Heart right ventricle (tissue), 16 donors: ENCODE measurements around the gene DPH2. TPM values are rescaled to one million over a fixed set of nuclear protein-coding genes. Genes with fewer than 3 reads are reported as not detected.

Experiments used
- ATAC-seq, 8 donors: fragments of 200-7000 bp; cut with Tn5 transposase; one replicate each; pipeline ENCODE4 v1.9.1; 2020; ENCODE audit warnings: mild to moderate bottlenecking in 8 of 8, moderate library complexity in 8 of 8, moderate number of reproducible peaks in 1 of 8
- DNase-seq, 2 donors: peaks; one replicate each; pipeline ENCODE4 v3.0.0-alpha.2; 2020
- H3K27ac ChIP-seq, 10 donors: fragments of 200-600 bp; sonication (generic) in 2 of 10; one replicate each; pipeline versions ENCODE4 v1.5.0 to v1.8.0; 2020 to 2022; ENCODE audit warnings: mild to moderate bottlenecking in 3 of 10
- H3K27me3 ChIP-seq, 7 donors: fragments of 200-600 bp; one replicate each; pipeline ENCODE4 v1.8.0; 2021 to 2022; ENCODE audit warnings: mild to moderate bottlenecking in 2 of 7
- H3K36me3 ChIP-seq, 9 donors: fragments of 200-600 bp; sonication (generic) in 1 of 9; one replicate each; pipeline versions ENCODE4 v1.5.0 to v1.8.0; 2020 to 2022; ENCODE audit warnings: mild to moderate bottlenecking in 2 of 9
- H3K4me1 ChIP-seq, 9 donors: fragments of 200-600 bp; sonication (generic) in 1 of 9; one replicate each; pipeline versions ENCODE4 v1.5.0 to v1.8.0; 2020 to 2022; ENCODE audit warnings: mild to moderate bottlenecking in 4 of 9
- H3K4me3 ChIP-seq, 10 donors: fragments of 200-600 bp; sonication (generic) in 2 of 10; one replicate each; pipeline versions ENCODE4 v1.5.0 to v1.8.0; 2020 to 2022; ENCODE audit warnings: mild to moderate bottlenecking in 7 of 10, moderate library complexity in 2 of 10
- H3K9me3 ChIP-seq, 11 donors: fragments of 200-600 bp in 10 of 11; sonication (generic) in 2 of 11; one replicate each; pipeline versions ENCODE4 v1.5.0 to v1.8.0; 2013 to 2022; ENCODE audit warnings: mild to moderate bottlenecking in 2 of 11, control low read depth in 1 of 11, moderate library complexity in 1 of 11
- CTCF ChIP-seq, 9 donors: fragments of 200-600 bp; sonication (generic) in 2 of 9; IDR thresholded peaks; one replicate each; pipeline versions ENCODE4 v1.5.0 to v1.8.0; 2021 to 2022; ENCODE audit warnings: antibody characterized with exemption in 9 of 9, mild to moderate bottlenecking in 5 of 9, moderate library complexity in 1 of 9
- WGBS, 2 donors: extraction: QIAGEN DNeasy Blood & Tissue Kit; methylation state at CpG; one replicate each; pipeline ENCODE4 v1.1.7; 2013; ENCODE audit warnings: inconsistent platforms in 1 of 2; 5-methylcytosine and 5-hydroxymethylcytosine counted together
- intact Hi-C, 10 donors: fragments of 100-400 bp; cut with DNase I; formaldehyde crosslinking; loops; one replicate each; pipeline versions ENCODE4 v1.11.1 to v1.14.2; 2022
- polyA plus RNA-seq, 2 donors: library from polyadenylated mRNA; stranded (reverse); fragments of 200-250 nt; gene quantifications; one replicate each; pipeline ENCODE4 v1.2.3, GENCODE V29; 2013
- total RNA-seq, 10 donors: library from RNA; stranded (reverse); fragmentation: NEBNext Ultra II Directional in 3 of 10; extraction: Animal tissue kit (Norgen Biotek cat#: 25700) in 3 of 10; gene quantifications; one replicate each; pipeline versions ENCODE4 v1.2.1 to v1.2.4, GENCODE V29; 2021 to 2023
- donor health status: Arrhythmogenic right ventricular cardiomyopathy.
- donor health status: ischemic (EF 13 %, LVEDD 7.1; RV severe dilation, severe dysfunction).
- donor health status: healthy with polysubstance abuse.
- donor health status: DM: no; HTN: yes; CAD: no.
- donor health status: DM: no; HTN: no; CAD: no.
- donor health status: ischemic (EF 25% LVEDD 6.9; RV normal size, moderate dysfunction).
- donor health status: ischemic (EF 25% LVEDD 5.7; RV mildly dilated, moderate dysfunction).
- donor health status: healthy.
- donor health status: DM: yes; HTN: yes; CAD: no.
- donor health status: Ischemic cardiomyopathy.
- donor health status: ischemic (EF 35%, LVEDD 5.7; RV mildly dilated, moderate dysfunction).
- donor health status: nonischemic (EF 11% LVEDD 7.7; RV severe dilation, severe dysfunction).
- donor health status: DM: yes; HTN: yes; CAD: no.
- donor health status: PGD.
- donor health status: ischemic (EF 29% LVEDD 5.4; RV normal size, mild dysfunction).
- donor health status: nonischemic (EF 23%, LVEDD 6.1; RV moderate dilation, normal function).

The DPH2 gene
- total and polyA plus RNA-seq, 12 donors, result 9.4 to 33.7 (median 14.3) TPM

GRCh38 chr1:43975249-43975961, 5.6 kb downstream of the DPH2 start:
- Histone ChIP-seq H3K27ac (peak overlapping the region; percentile 82 to 98 (median 92)), H3K4me3 (peak overlapping the region; percentile 72 to 99 (median 88)), H3K36me3 (peaks cover 0 to 51% (median 25%) of the 10 kb centered on the region in 9 donors), H3K9me3 (no peaks in the 10 kb centered on the region), H3K27me3 (no peaks in the 10 kb centered on the region), H3K4me1 (peaks cover 10 to 63% (median 58%) of the 10 kb centered on the region in 9 donors)
- intact Hi-C loops, result loop anchor here in 1 of 10 donors (2.0 kb wide), 1 partner anchor 29 kb away; the partner anchor contains the start of gene IPO13
- WGBS, 2 donors, result 2% methylated on average over 28 to 34 of the region's 34 CpGs
- ATAC-seq (peak; percentile 1 to 38 (median 11)), DNase-seq (peak; percentile 55 to 65)
- TF ChIP-seq CTCF (IDR thresholded peaks at IDR 0.05), result no peak

GRCh38 chr1:43976045-43976444, 6.2 kb downstream of the DPH2 start:
- Histone ChIP-seq H3K36me3 (peaks cover 0 to 52% (median 25%) of the 10 kb centered on the region in 9 donors), H3K4me1 (peaks cover 7 to 60% (median 52%) of the 10 kb centered on the region in 9 donors), H3K27ac (peak overlapping the region in 2 of 10 donors; percentile 93 to 98), H3K9me3 (no peaks in the 10 kb centered on the region), H3K27me3 (no peaks in the 10 kb centered on the region), H3K4me3 (peak overlapping the region in 9 of 10 donors; percentile 72 to 99 (median 87))
- no peak for DNase-seq
- no peak for ATAC-seq
- intact Hi-C loops, result no loop called here
- TF ChIP-seq CTCF (IDR thresholded peaks at IDR 0.05), result no peak
- WGBS, 2 donors, result 86 to 90% methylated on average over 4 of the region's 4 CpGs

GRCh38 chr1:43976890-43977289, 7.1 kb downstream of the DPH2 start:
- Histone ChIP-seq H3K4me3 (no peak overlapping the region), H3K27ac (no peak overlapping the region), H3K4me1 (peaks cover 7 to 59% (median 51%) of the 10 kb centered on the region in 9 donors), H3K36me3 (peaks cover 0 to 47% (median 25%) of the 10 kb centered on the region in 9 donors), H3K9me3 (no peaks in the 10 kb centered on the region), H3K27me3 (no peaks in the 10 kb centered on the region)
- no peak for ATAC-seq
- no peak for DNase-seq
- WGBS, 2 donors, result 93 to 94% methylated on average over 8 of the region's 8 CpGs
- intact Hi-C loops, result no loop called here
- TF ChIP-seq CTCF (IDR thresholded peaks at IDR 0.05), result no peak

- intact Hi-C loops, result no loop called here
- no peaks in the 10 kb centered on the region for H3K9me3 ChIP-seq
- peaks cover 0 to 39% (median 19%) of the 10 kb centered on the region in 9 donors for H3K36me3 ChIP-seq
- ATAC-seq, result no peak
- DNase-seq, result no peak
- peaks cover 7 to 59% (median 51%) of the 10 kb centered on the region in 9 donors for H3K4me1 ChIP-seq
- 82 to 88% methylated on average over 9 of the region's 9 CpGs for WGBS, 2 donors
- no peak for TF ChIP-seq CTCF (IDR thresholded peaks at IDR 0.05)
- no peak overlapping the region for H3K4me3 ChIP-seq
- H3K27ac ChIP-seq, result peak overlapping the region in 1 of 10 donors; percentile 26
- H3K27me3 ChIP-seq, result no peaks in the 10 kb centered on the region
Observed at GRCh38 chr1:43977376-43978263, 7.8 kb downstream of the DPH2 start.
